ENCODE results near the gene SOX13.

Gene SOX13

GRCh38 chr1:204108312-204109141 lies 35.6 kb downstream of the SOX13 start:
- no peak for FAIRE-seq

- no peak for FAIRE-seq
Measured at GRCh38 chr1:204110894-204111633, 38.1 kb downstream of the SOX13 start.

DNA sequence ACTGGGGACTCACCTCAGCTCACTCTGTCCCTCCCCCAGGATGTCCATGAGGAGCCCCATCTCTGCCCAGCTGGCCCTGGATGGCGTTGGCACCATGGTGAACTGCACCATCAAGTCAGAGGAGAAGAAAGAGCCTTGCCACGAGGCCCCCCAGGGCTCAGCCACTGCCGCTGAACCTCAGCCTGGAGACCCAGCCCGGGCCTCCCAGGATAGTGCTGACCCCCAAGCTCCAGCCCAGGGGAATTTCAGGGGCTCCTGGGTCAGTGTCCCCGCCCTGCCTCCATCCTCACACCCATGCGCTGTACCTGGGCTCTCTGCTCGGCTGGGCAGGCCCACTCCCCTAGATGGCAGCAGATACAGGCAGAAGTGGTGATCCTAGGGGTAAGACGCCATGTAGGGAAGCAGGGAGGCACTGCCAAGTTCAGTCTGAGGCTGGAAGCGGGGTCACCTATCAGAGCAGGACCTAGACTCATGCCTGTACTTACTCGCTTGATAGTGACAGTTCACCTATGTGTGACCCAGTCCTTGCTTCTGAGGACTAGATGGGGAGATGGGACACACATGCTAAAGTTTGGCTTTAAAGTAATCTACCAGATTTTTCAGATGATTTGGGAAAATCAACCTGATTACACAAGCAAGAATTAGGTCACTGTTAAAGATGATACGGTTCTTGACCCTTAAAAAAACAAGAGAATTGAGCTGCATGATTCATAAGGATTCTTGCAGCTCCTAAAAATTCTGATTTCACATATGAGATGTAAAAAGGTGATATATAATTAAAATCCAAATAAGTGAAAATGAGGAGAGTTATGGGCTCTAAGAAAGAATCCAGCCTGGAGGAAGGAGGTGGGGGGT lies 40.2 kb downstream of the SOX13 start:
- FAIRE-seq, result no peak

- no peak for FAIRE-seq
Measured at GRCh38 chr1:204113896-204114295, 41.0 kb downstream of the SOX13 start.

- no peak for FAIRE-seq
Measured at GRCh38 chr1:204114606-204115005, 41.7 kb downstream of the SOX13 start.

DNA sequence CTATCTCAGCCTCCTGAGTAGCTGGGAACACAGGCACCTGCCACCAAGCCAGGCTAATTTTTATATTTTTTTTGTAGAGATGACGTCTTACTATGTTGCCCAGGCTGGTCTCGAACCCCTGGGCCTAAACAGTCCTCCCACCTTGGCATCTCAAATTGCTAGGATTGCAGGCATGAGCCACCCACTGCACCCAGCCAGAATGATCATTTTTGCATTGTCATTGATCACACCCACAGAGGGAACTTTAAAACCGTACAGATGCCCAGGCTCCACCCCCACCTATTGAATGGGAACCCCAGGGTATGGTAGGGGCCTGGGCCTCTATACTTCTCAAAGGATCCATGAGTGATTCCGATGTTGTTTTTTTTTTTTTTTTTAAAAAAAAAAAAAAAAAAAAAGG lies 42.2 kb downstream of the SOX13 start:
- FAIRE-seq, result no peak

DNA sequence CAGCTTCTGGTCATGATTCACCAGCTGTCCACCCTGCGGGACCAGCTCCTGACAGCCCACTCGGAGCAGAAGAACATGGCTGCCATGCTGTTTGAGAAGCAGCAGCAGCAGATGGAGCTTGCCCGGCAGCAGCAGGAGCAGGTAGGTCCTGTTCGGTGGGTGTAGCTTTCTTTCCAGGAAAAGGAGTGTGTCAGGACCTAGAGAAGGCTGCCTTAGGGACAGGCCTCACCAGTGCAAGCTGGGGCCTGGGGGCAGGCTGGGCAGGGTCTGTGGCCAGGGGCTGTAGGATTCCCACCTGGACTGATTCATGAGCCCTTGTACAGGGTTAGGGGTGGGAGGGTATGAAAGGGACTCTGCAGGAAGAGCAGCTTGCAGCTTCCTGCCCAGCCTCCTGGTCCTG lies 43.6 kb downstream of the SOX13 start:
- FAIRE-seq, result no peak

- FAIRE-seq, result no peak
Measured at GRCh38 chr1:204121840-204122555, 49.1 kb downstream of the SOX13 start.

GRCh38 chr1:204123376-204123775 lies 50.5 kb downstream of the SOX13 start:
- no peak for FAIRE-seq

DNA sequence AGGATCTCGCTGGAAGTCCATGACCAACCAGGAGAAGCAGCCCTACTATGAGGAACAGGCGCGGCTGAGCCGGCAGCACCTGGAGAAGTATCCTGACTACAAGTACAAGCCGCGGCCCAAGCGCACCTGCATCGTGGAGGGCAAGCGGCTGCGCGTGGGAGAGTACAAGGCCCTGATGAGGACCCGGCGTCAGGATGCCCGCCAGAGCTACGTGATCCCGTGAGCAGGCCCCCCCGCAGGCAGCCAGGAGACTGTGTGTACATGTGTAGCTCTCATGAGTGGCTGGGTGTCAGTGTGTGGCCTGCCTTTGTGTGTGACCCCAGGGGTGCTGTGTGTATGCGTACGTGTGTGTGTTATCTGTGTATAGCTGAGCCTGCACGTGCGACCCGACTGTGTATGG lies 51.7 kb downstream of the SOX13 start:
- FAIRE-seq, result no peak

GRCh38 chr1:204125759-204126351 lies 52.9 kb downstream of the SOX13 start:
- no peak for FAIRE-seq

DNA sequence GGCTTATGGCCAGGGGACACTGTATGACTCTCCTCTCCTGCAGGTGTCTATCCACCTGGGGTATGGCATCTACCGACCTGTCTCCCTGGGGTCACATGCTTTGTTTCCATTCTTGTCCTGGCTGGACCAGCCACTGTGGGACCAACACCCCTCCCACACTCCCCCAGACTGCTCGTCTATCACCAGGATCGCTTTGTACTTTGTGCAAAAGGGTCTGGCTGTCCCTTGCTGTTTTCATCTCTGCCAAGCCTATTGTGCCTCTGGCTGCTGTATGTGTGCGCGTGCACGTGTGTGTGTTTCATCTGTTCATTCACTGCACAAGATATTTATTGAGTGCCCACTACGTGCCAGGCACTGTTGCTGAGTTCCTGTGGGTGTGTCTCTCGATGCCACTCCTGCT lies 53.5 kb downstream of the SOX13 start:
- no peak for FAIRE-seq

GRCh38 chr1:204126956-204127355 lies 54.0 kb downstream of the SOX13 start:
- no peak for FAIRE-seq

DNA sequence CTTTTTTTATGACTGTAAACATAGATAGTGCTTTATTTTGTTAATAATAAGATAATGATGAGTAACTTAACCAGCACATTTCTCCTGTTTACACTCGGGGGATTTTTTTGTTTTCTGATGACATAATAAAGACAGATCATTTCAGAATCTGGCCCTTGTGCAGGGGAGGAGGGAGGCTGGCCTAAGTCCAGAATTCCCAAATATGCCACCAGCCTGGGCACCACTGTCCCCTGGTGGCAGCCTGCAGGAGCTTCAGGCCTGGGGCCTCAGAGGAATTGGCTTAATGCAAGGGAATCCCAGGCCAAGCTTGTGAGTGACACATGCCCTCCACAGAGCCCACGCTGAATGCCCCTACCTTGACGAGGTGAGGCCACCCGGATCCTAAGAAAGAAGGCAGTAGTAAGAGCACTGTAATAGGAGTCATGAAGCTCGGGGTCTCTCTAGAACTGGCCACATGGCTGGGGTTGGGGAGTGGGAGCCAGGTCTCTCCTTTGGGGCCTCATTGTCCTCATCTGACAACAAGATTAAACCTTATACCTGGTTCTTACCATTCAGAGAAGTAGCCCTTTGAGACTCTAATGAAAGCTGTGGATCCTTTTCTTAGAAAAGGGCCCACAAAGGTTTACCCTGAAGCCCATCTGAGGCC lies 54.8 kb downstream of the SOX13 start:
- no peak for FAIRE-seq

DNA sequence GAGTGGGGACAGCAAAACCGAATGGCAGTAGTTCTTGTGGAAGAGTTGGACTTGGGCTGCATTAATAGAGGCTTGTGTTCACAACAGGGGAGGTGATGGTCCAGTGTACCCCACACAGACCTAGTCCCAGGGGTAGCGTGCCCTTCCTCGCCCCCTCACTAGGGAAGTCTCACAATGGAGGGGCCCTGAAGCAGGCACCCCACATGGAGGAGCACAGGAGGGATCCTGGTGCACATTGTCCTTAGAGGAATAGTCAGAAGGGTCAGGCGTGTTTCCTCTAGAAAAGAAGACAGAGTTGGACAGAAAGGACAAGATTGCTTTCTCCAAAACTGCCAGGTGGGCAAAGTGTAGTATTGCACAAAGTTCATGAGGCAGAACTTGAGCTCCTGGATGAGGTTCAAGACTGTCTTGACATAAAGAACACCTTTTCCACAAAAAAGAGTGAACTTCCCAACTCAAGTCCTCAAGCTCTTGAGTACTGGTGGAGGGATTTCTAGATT lies 55.6 kb downstream of the SOX13 start:
- no peak for FAIRE-seq

GRCh38 chr1:204128964-204129896 lies 56.3 kb downstream of the SOX13 start:
- FAIRE-seq, result no peak

- FAIRE-seq, result no peak
Measured at GRCh38 chr1:204130178-204130577, 57.3 kb downstream of the SOX13 start.

DNA sequence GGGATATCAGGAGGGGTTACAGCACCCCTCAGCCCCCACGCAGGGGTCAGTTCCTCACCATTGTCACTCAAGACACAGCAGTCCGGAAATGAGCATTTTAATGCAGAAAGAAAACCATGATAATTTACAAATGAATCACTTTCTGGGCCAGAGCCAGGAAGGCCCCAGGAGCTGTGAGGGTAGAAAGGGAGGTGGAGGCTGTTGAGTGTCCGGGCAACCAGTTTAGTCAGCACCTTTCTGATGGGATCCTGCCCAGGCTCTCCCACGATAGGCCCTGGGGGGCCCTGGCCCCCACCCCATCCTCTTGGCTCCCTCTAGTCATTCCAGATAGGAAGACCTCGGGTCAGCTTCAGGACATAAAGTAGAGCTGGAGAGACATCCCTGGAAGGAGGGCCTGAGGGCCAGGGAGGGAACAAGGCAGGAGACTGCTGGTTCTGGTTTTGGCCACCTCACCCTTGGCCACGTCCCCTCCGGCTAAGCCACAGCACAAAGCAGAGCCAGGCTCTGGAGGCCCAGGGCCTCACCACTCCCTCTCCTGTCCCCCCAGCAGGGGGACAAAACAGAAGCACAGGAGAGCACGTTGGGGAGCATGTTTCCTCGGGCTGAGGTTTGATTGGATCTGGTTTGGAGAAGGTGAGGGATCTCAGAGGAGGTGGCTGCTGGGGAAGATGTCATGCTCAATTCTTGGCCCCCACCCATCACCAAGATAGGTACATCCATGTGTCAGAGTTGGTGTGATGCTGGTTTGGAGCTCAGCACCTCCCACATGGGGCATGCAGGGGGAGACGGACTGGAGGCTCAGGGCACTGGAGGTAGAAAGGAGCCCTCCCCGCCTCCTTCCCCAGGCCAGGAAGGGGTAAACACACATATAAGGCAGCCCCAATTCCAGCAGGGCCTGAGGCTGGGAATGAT lies 58.3 kb downstream of the SOX13 start:
- FAIRE-seq, result no peak

DNA sequence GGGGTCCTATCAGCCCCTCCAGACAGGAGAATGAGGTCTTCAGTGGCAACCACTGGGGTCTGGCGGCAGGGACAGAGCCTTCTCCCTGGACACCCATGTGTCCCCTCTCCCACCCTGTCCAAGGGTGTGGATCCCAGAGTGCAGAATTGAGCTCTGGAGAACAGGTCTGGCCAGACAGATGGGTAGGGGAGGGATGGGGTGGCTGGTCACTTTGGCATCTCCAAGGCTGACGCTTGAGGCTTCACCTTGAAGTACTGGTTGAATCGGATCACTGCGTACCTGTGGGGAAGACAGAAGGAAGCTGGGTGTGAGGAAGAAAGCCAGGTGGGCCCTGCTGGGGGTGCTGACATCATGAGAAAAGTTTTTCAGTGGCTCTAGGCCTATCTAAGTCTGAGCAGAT lies 59.1 kb downstream of the SOX13 start:
- no peak for FAIRE-seq
